Mesenchymal stem cell (in vitro differentiated cells and primary cell): ENCODE measurements around the gene SHQ1.

Experiments
- DNase-seq: peaks from one replicate; pipeline ENCODE4 v3.0.0-alpha.2; 2013
- H2AFZ ChIP-seq: one replicate; pipeline ENCODE4 v1.6.1; 2013; ENCODE audit warnings: low read depth, mild to moderate bottlenecking, control low read depth, inconsistent platforms, low read length, moderate library complexity
- H2AK5ac ChIP-seq: 2 replicates; pipeline ENCODE4 v1.6.1; 2013; ENCODE audit warnings: low read length, moderate library complexity, mild to moderate bottlenecking, inconsistent platforms; ENCODE audit not compliant: severe bottlenecking
- H2BK120ac ChIP-seq: one replicate; pipeline ENCODE4 v1.6.1; 2013; ENCODE audit warnings: low read depth, mild to moderate bottlenecking, inconsistent platforms, low read length, moderate library complexity
- H2BK12ac ChIP-seq, 2 experiments: one replicate each; pipeline ENCODE4 v1.6.1; 2013; ENCODE audit warnings: inconsistent platforms in 2 of 2, low read length in 2 of 2, mild to moderate bottlenecking in 2 of 2, moderate library complexity in 2 of 2, control low read depth in 1 of 2
- H2BK15ac ChIP-seq: one replicate; pipeline ENCODE4 v1.6.1; 2013; ENCODE audit warnings: mild to moderate bottlenecking, low read depth, inconsistent platforms; ENCODE audit not compliant: poor library complexity, severe bottlenecking
- H2BK5ac ChIP-seq: 2 replicates; pipeline ENCODE4 v1.6.1; 2013; ENCODE audit warnings: low read depth, mild to moderate bottlenecking, low read length, control low read depth, inconsistent platforms; ENCODE audit not compliant: poor library complexity, severe bottlenecking
- H3K14ac ChIP-seq, 2 experiments: one replicate each; pipeline ENCODE4 v1.6.1; 2013; ENCODE audit warnings: inconsistent platforms in 2 of 2, low read length in 2 of 2, control low read depth in 1 of 2, mild to moderate bottlenecking in 1 of 2, moderate library complexity in 1 of 2
- H3K18ac ChIP-seq, 2 experiments: one replicate each; pipeline ENCODE4 v1.6.1; 2013; ENCODE audit warnings: inconsistent platforms in 2 of 2, low read length in 2 of 2, control low read depth in 1 of 2, low read depth in 1 of 2, mild to moderate bottlenecking in 1 of 2
- H3K23ac ChIP-seq, 2 experiments: one replicate each; pipeline ENCODE4 v1.6.1; 2013; ENCODE audit warnings: inconsistent platforms in 2 of 2, low read length in 2 of 2, mild to moderate bottlenecking in 2 of 2, moderate library complexity in 2 of 2, control low read depth in 1 of 2
- H3K27ac ChIP-seq: 2 replicates; pipeline ENCODE4 v1.5.1; 2013; ENCODE audit warnings: mild to moderate bottlenecking, moderate library complexity, low read length, control low read depth, inconsistent platforms; ENCODE audit not compliant: poor library complexity, severe bottlenecking
- H3K27me3 ChIP-seq, 2 experiments: 2 replicates each; pipeline versions ENCODE4 v1.6.1 to v1.7.0; 2013; ENCODE audit warnings: low read length in 2 of 2, mild to moderate bottlenecking in 2 of 2, moderate library complexity in 2 of 2, control low read depth in 1 of 2, inconsistent platforms in 1 of 2; ENCODE audit not compliant: control insufficient read depth in 1 of 2, insufficient read depth in 1 of 2
- H3K36me3 ChIP-seq, 2 experiments: 2 replicates each; pipeline versions ENCODE4 v1.6.1 to v1.7.0; 2013; ENCODE audit warnings: low read length in 2 of 2, control low read depth in 1 of 2, inconsistent platforms in 1 of 2, low read depth in 1 of 2, mild to moderate bottlenecking in 1 of 2; ENCODE audit not compliant: insufficient read depth in 2 of 2, control insufficient read depth in 1 of 2
- H3K4ac ChIP-seq, 2 experiments: one replicate each; pipeline ENCODE4 v1.6.1; 2013; ENCODE audit warnings: inconsistent platforms in 2 of 2, low read length in 2 of 2, mild to moderate bottlenecking in 2 of 2, moderate library complexity in 2 of 2, control low read depth in 1 of 2, low read depth in 1 of 2
- H3K4me1 ChIP-seq: 2 replicates; pipeline ENCODE4 v1.6.1; 2013; ENCODE audit warnings: low read depth, low read length, control low read depth; ENCODE audit not compliant: control insufficient read depth, insufficient read depth
- H3K4me2 ChIP-seq: 2 replicates; pipeline ENCODE4 v1.6.1; 2013; ENCODE audit warnings: low read length, mild to moderate bottlenecking, inconsistent platforms; ENCODE audit not compliant: poor library complexity, severe bottlenecking
- H3K4me3 ChIP-seq, 2 experiments: 2 replicates each; pipeline versions ENCODE4 v1.5.1 to v1.7.0; 2013; ENCODE audit warnings: low read length in 2 of 2, mild to moderate bottlenecking in 2 of 2, control low read depth in 1 of 2, low read depth in 1 of 2; ENCODE audit not compliant: insufficient read depth in 1 of 2
- H3K79me1 ChIP-seq: replicated peaks from 2 replicates; pipeline ENCODE4 v1.6.1; 2013; ENCODE audit warnings: mild to moderate bottlenecking, control low read depth, low read length, inconsistent platforms; ENCODE audit not compliant: poor library complexity, severe bottlenecking
- H3K9ac ChIP-seq: 2 replicates; pipeline ENCODE4 v1.7.0; 2013; ENCODE audit warnings: mild to moderate bottlenecking, low read length, moderate library complexity
- H3K9me3 ChIP-seq: 2 replicates; pipeline ENCODE4 v1.7.0; 2013; ENCODE audit warnings: mild to moderate bottlenecking, low read length; ENCODE audit not compliant: control insufficient read depth
- H4K8ac ChIP-seq: one replicate; pipeline ENCODE4 v1.6.1; 2013; ENCODE audit warnings: inconsistent platforms, mild to moderate bottlenecking, low read length, moderate library complexity
- H4K91ac ChIP-seq: one replicate; pipeline ENCODE4 v1.6.1; 2013; ENCODE audit warnings: mild to moderate bottlenecking, low read length, inconsistent platforms
- WGBS: methylation state at CpG from one replicate; pipeline ENCODE4 v1.1.7; 2013; ENCODE audit warnings: mixed read lengths; 5-methylcytosine and 5-hydroxymethylcytosine counted together

Gene SHQ1

DNA sequence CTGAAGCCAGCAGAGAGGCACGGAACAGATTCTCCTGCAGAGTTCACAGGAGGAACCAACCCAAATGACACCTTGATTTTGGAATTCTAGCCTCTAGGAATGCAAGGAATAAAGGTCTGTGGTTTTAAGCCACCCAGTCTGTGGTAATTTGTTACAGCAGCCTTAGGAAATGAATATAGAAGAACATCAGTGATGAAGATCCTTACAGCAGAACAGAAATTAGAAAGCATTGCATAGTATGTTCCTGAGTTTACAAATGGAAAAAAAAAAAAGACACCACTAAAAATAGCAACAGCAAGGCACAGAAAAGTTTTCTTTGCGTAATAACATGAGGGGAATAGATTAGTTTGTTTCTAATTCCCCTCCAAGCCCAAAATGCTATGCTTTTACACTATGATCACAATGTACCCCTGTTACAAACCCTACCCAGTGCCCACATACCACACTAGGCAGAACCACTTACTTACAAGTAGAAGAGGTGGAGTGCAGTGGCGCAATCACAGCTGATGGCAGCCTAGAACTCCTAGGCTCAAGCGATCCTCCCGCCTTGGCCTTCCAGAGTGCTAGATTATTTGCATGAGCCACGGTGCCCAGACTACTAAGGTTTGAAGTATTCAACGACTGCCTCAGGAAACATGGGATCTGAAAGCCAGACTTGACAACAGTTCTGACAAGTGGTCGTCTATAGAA, 84.3 kb downstream of the SHQ1 start:
- no peak overlapping the region for H3K18ac ChIP-seq
- H3K36me3 ChIP-seq: peaks cover 0 to 13% of the 10 kb centered on the region in 2 experiments
- H2BK5ac ChIP-seq: no peak overlapping the region
- H4K91ac ChIP-seq: no peak overlapping the region
- WGBS: 93% methylated on average over 6 of the region's 8 CpGs
- H2AFZ ChIP-seq: no peak overlapping the region
- H3K9ac ChIP-seq: no peak overlapping the region
- H2AK5ac ChIP-seq: no peak overlapping the region
- H3K4ac ChIP-seq: no peak overlapping the region
- H3K4me2 ChIP-seq: no peak overlapping the region
- DNase-seq: no peak
- H2BK12ac ChIP-seq: no peak overlapping the region
- no peak overlapping the region for H4K8ac ChIP-seq
- peaks cover 3% of the 10 kb centered on the region for H3K79me1 ChIP-seq
- no peak overlapping the region for H3K27ac ChIP-seq
- H2BK120ac ChIP-seq: no peak overlapping the region
- H2BK15ac ChIP-seq: no peak overlapping the region
- no peak overlapping the region for H3K14ac ChIP-seq
- H3K9me3 ChIP-seq: no peaks in the 10 kb centered on the region
- no peak overlapping the region for H3K23ac ChIP-seq
- no peaks in the 10 kb centered on the region for H3K27me3 ChIP-seq
- peaks cover 2% of the 10 kb centered on the region for H3K4me1 ChIP-seq
- H3K4me3 ChIP-seq: no peak overlapping the region

DNA sequence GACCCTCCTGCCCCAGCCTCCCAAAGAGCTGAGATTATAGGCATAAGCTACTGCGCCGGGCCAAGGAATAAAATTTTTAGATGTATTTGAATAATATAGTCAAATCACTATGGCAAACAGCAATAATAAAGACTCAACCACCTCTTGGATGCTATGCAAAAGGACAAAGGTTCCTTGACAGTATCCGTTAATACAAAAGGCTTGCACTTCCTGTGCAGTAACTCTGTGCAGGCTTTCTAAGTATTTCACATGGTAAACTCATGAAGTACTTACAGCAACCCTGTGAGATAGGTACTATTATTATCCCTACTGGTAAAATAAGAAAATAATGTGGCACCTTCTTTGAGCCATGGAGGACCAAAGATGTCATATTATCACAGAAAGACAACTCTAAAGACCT, 86.8 kb downstream of the SHQ1 start:
- Histone ChIP-seq H3K36me3 (peaks cover 0 to 8% of the 10 kb centered on the region in 2 experiments), H2BK15ac (no peak overlapping the region), H3K14ac (no peak overlapping the region), H3K4ac (no peak overlapping the region), H3K79me1 (peaks cover 2% of the 10 kb centered on the region), H3K9ac (no peak overlapping the region), H2BK120ac (no peak overlapping the region), H2BK5ac (no peak overlapping the region), H3K27me3 (no peaks in the 10 kb centered on the region), H4K8ac (no peak overlapping the region), H3K23ac (no peak overlapping the region), H3K27ac (no peak overlapping the region), H2AFZ (no peak overlapping the region), H4K91ac (no peak overlapping the region), H3K9me3 (no peaks in the 10 kb centered on the region), H2BK12ac (no peak overlapping the region), H3K4me1 (peaks cover 2% of the 10 kb centered on the region), H3K4me3 (no peak overlapping the region), H3K4me2 (no peak overlapping the region), H2AK5ac (no peak overlapping the region), H3K18ac (no peak overlapping the region)
- WGBS: 64% methylated on average over 1 of the region's 3 CpGs
- no peak for DNase-seq

DNA sequence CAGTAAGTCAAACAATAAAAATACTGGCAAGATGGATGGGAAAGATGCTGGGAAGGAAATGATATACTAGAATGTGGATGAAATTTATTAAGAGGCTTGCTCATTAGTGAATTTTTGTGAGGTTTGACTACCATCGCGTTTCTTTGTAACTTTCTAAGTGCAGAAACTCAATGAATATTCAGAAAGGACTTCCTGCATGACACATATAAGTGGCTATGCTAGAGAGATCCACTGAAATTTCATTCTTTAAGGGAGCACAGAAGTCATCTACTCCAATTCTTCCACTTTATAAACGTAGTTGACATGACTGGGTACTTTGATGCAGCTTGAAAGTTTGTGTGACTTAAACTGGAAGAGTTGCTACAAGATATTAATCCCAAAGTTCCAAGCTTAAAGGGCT, 88.0 kb downstream of the SHQ1 start:
- no peak for DNase-seq
- H3K4me3 ChIP-seq: no peak overlapping the region
- 100% methylated on average over 2 of the region's 3 CpGs for WGBS
- no peak overlapping the region for H2AFZ ChIP-seq
- H3K27ac ChIP-seq: no peak overlapping the region
- no peak overlapping the region for H3K9ac ChIP-seq
- no peak overlapping the region for H3K4me2 ChIP-seq
- no peak overlapping the region for H2BK15ac ChIP-seq
- H2AK5ac ChIP-seq: no peak overlapping the region
- H3K14ac ChIP-seq: no peak overlapping the region
- no peaks in the 10 kb centered on the region for H3K27me3 ChIP-seq
- H3K9me3 ChIP-seq: no peaks in the 10 kb centered on the region
- H4K91ac ChIP-seq: no peak overlapping the region
- H3K4ac ChIP-seq: no peak overlapping the region
- no peak overlapping the region for H2BK120ac ChIP-seq
- no peak overlapping the region for H2BK12ac ChIP-seq
- H3K4me1 ChIP-seq: peaks cover 2% of the 10 kb centered on the region
- H3K23ac ChIP-seq: no peak overlapping the region
- H2BK5ac ChIP-seq: no peak overlapping the region
- no peak overlapping the region for H3K18ac ChIP-seq
- H3K79me1 ChIP-seq: peaks cover 2% of the 10 kb centered on the region
- no peak overlapping the region for H4K8ac ChIP-seq
- peaks cover 0 to 3% of the 10 kb centered on the region in 2 experiments for H3K36me3 ChIP-seq

DNA sequence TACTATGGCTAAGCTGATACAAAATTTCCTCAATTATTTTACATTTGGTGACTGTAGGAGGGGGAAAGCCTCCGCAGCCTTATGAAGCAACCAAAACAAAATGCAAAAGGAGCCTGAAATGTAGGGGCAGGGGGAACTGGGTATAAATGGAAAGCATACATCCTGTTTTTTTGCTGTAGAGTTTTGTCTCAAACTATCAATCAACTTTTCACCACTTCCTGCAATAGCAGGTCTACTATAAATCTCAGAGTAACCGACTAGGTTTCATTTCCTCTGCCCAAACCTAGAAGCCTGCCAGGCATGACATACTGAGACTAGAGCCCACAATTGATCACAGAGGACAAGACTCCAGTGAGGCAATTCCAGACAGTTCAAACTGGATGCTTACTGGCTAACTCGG, 91.3 kb downstream of the SHQ1 start:
- no peak overlapping the region for H3K4me2 ChIP-seq
- H2BK12ac ChIP-seq: no peak overlapping the region

More for the DNA sequence above, 91.3 kb downstream of the SHQ1 start:
- DNase-seq: no peak
- Histone ChIP-seq H3K27me3 (no peaks in the 10 kb centered on the region), H3K79me1 (peaks cover 2% of the 10 kb centered on the region), H3K36me3 (no peaks in the 10 kb centered on the region), H3K4me1 (peaks cover 6% of the 10 kb centered on the region), H4K8ac (no peak overlapping the region), H2BK5ac (no peak overlapping the region), H3K23ac (no peak overlapping the region), H3K27ac (no peak overlapping the region), H3K14ac (no peak overlapping the region), H2BK120ac (no peak overlapping the region), H2BK15ac (no peak overlapping the region), H3K4ac (no peak overlapping the region), H3K9me3 (no peaks in the 10 kb centered on the region), H4K91ac (no peak overlapping the region), H3K18ac (no peak overlapping the region), H2AK5ac (no peak overlapping the region), H2AFZ (no peak overlapping the region), H3K4me3 (no peak overlapping the region), H3K9ac (no peak overlapping the region)
- WGBS: 31% methylated on average over 2 of the region's 3 CpGs
